SHP77 (cell line): ENCODE data around the gene LEMD3.
A peak's percentile ranks its signal among the peaks of the same experiment; 100 is the strongest.

Experiments used
- DNase-seq, 2 experiments: peaks; one replicate each; lab custom pipeline; 2025; lab: John Stamatoyannopoulos, UW

The LEMD3 gene

DNA sequence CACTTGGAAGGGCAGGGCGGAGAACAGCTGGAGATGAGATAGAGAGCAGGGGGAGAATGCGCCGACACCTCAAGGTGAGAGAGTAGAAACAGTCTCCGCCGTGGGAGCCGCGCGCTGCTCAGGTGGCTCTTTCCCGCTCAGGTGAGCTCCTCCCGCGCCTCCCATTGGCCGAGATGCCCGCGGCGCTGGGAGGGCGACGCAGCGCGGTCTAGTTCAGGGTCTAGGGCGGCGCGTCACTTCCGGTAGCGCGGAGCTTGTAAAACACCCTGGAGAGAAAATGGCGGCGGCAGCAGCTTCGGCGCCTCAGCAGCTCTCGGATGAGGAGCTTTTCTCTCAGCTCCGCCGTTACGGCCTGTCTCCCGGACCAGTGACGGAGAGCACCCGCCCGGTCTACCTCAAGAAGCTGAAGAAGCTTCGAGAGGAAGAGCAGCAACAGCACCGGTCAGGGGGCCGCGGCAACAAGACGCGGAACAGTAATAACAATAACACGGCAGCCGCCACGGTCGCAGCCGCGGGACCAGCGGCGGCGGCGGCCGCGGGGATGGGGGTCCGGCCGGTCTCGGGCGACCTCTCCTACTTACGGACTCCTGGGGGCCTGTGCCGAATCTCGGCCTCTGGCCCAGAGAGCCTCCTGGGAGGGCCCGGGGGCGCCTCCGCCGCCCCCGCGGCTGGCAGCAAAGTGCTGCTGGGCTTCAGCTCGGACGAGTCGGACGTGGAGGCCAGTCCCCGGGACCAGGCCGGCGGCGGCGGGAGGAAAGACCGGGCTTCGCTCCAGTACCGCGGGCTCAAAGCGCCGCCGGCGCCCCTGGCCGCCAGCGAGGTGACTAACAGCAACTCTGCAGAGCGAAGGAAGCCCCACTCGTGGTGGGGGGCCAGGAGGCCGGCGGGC is at the start of gene LEMD3:
LEMD3 (plus strand) TSS at position 264 of the 889 bp plus-strand sequence; CDS start at position 278, 14 bp downstream.
- peak; percentile 85 to 98 for DNase-seq

DNA sequence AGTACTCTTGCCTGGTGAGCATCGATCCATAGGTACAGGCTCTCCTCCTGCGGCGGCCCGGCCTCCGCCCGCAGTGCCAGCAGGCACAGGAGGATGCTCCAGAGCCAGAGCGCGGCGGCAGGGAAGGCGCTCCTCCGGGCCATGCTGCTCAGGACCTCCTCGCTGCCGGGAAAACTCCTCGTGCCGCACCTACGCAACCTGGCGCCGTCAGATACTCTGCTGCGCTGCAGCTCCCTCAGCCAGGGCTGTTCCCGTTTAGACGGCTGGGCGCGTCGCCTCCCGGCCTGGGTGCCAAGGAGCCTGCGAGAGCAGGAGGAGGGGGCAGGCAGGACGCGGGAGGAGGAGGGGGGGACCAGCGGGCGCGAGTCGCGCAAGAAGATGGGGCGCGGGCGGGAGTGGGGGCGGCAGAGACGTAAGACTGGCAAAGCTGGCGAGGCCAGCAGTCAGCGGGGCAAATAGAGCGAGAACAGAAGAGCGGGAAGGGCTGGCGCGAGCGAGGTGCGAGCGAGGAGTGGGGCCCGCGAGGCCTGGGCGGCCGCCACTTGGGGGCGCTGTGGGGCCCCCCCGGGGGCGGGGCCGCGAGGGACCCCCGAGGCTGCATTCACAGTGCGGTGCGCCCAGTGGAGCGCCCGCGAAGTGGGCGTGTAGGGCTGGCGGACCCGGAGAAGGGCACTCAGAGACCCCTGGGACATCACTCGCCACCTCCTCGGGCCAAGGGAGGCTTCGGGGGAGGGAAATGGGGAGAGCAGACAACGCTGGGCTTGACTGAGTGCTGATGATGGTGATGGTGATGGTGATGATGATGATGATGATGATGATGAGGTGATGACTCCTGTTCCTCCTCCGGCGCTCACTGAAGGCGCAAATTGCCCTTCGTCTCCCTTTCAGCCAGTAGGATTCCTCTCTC is 48.1 kb upstream of the LEMD3 start, which contains the start of gene WIF1:
WIF1 (minus strand) TSS at position 257 of the 907 bp plus-strand sequence; CDS start at position 143, 114 bp downstream.
- DNase-seq = no peak

DNA sequence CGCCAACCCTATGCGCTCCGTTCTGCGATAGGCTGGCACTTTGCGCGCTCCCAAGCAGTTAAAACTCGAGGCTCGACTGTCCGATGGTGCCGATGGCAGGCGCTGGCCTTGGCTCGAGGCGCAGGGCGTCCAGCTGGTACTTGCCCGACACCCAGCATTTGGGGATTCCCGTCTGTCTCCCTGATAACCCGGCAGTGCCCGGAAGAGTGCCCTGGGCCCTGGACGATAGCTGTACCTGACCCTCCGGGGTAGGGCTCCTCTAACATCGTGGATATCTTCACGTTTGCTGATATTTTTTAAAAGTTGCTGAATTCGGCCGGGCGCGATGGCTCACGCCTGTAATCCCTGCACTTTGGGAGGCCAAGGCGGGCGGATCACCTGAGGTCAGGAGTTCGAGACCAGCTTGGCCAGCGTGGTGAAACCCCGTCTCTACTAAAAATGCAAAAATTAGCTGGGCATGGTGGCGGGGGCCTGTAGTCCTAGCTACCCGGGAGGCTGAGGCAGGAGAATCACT is 47.4 kb upstream of the LEMD3 start:
- DNase-seq = no peak

DNA sequence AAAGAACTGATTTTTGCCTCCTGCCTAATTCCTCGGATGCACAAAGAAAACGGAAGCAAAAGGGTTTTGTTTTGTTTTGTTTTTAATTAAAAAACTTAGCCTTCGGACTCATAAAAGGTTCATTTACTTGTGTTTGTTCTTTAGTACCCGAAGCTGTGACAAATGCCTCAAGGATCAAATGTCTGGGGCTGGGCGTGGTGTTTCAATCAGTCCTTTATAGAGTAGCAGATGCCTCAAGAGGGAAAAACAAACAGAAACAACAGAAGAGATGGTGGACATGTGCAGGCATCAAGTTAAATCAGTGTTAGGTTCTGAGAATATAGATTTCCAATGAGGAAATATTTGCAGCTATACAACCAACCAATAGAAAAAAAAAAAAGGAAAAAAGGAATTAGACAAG is 46.7 kb upstream of the LEMD3 start:
- DNase-seq = no peak

DNA sequence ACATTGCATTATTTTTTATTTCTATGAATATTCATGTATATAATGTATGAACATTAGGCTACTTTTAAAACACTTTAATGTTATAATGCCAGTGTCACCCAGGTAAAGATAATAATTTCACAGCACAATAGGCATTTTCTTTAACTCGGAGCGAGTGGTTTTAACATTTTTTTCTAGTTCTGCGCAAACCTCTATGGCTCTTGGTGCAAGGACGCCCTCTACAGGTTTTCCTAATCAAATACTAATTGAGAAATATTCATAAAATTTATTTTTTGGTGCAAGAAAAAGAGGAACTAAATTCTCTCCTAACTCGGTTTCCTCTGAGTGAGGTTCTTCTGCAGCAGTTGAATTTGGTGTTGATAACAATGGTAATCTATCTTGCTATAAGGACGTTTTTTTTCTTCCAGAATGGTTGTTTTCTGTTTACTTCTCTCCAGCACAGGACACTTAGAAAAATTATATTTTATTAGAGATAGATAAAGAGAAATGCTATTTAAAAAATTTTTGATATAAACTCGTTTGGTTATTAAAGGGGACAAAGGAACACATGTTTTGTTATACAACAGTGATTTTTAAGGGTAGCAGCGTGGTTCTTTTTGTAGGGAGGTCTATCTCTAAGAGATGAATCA is 45.8 kb upstream of the LEMD3 start:
- DNase-seq = peak; percentile 11 to 13

- no peak for DNase-seq
Observed at GRCh38 chr12:65125247-65125646, 44.1 kb upstream of the LEMD3 start.

- DNase-seq = no peak
Observed at GRCh38 chr12:65125975-65126374, 43.4 kb upstream of the LEMD3 start.

DNA sequence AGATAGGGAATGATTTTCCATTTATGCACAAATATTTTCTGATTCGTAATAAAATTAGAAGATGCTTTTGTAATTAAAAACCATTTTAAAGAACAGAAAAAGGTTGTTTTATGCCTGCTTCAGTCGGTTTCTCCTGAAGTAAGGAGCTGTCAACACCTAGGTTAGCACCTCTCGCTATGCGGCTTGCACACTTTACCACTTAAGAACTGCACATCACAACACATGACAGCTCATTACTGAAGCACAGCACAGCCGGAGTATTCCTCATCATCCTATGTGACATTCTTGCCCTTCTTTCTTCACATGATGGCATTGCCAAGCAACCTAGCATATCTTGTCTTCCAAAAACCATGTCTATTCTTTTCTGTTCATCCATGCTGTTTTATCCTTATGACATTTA is 42.9 kb upstream of the LEMD3 start:
- DNase-seq = no peak

DNA sequence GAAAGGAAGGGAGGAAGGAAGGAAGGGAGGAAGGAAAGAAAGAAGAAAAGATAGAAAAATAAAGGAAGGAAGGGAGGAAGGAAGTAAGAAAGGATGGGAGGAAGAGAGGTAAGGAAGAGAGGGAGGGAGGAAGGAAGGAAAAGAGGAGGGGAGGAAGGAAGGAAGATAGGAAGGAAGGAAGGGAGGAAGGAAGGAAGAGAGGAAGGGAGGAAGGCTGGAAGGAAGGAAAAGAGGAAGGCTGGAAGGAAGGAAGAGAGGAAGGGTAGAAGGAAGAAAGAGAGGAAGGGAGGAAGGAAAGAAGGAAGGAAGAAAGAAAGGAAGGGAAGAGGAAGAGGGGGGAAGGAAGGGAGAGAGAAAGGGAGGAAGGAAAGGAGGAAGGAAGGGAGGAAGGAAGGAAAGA is 35.5 kb upstream of the LEMD3 start:
- no peak for DNase-seq

DNA sequence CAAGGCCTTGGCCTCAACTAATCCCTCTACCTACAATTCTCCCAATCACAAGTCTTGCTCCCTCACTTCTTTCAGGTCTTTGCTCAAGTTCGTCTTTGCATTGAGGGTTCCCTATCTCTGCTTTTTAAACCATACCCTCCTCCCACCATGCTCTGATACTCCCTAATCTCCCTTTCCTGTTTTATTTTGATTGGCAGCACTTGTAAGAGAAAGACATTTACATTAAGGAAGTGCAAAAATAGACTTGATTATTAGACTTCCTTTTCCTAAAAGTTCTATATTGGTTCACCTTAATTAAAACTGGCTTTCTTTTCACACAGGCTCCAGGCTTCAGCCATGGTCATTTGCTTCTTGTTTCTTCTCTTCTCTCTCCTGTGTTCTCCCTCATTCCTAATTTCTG is 30.0 kb upstream of the LEMD3 start:
- DNase-seq = no peak

DNA sequence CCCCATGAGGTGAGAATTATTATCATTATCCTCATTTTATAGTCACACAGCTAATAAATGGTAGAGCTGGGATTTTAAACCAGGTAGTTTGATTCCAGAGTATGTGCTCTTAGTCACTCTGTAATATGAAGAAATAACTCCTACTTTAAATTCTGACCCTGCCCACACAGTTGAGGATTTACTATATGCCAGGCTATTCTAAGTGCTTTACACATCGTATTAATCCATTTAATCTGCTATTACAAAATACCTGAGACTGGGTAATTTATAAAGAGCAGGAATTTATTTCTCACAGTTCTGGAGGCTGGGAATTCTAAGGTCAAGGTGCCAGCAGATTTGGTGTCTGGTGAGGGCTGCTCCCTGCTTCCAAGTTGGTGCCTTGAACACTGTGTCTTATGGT is 28.6 kb upstream of the LEMD3 start:
- DNase-seq = no peak

DNA sequence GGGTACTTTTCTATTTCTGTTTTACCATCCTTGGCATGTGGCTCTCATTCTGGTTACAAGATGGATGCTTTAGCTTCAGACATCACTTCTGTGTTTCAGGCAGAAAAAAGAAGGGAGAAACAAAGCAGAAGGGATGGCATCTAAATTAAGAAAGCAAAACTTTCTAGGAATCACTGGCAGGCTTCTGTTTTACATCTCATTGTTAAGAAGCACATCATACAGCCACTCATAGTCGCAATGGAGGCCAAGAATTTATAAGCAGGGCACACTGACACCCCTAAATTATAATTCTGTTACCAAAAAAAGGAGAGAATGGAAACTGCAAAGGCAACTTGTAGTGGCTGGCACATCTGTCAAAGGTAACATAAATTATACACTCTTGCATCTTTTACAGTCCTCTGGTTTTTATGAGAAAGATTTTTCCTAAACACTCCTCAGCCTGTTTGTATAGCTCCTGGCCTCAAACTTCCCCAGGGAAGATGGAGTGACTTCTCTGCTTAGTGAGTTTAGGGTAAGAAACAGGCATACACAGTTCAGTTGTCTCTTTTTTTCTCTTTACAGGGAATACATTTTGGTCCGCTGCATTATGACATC is 22.0 kb upstream of the LEMD3 start:
- no peak for DNase-seq

DNA sequence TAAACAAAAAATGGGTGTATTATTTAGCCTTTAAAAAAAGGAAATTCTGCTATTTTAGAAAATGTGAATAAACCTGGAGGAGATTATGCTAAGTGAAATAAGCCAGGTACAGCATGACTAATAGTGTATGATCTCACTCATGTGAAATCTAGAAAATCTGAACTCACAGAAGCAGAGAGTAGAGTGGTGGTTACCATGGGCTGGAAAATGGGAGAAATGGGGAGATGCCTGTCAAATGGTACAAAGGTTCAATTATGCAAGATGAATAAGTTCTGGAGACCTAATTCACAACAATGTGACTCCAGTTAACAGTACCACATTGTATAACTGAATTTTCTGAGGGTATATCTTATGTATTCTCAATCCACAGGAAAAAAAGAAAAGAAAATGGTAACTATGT is 17.4 kb upstream of the LEMD3 start:
- DNase-seq = no peak

- no peak for DNase-seq
Observed at GRCh38 chr12:65152596-65152995, 16.8 kb upstream of the LEMD3 start.

DNA sequence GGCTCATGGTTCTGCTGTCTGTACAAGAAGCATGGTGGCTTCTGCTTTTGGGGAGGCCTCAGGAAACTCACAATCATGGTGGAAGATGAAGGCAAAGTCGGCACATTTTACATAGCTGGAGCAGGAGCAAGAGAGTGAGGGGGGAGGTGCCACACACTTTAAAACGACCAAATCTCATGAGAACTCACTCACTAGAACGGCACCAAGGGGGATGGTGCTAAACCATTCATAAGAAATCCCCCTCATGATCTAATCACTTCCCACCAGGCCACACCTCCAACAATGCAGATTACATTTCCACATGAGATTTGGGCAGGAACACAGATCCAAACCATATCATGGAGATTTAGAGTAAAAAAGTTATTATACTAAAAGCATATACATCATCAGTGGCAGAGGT is 13.6 kb upstream of the LEMD3 start:
- no peak for DNase-seq

DNA sequence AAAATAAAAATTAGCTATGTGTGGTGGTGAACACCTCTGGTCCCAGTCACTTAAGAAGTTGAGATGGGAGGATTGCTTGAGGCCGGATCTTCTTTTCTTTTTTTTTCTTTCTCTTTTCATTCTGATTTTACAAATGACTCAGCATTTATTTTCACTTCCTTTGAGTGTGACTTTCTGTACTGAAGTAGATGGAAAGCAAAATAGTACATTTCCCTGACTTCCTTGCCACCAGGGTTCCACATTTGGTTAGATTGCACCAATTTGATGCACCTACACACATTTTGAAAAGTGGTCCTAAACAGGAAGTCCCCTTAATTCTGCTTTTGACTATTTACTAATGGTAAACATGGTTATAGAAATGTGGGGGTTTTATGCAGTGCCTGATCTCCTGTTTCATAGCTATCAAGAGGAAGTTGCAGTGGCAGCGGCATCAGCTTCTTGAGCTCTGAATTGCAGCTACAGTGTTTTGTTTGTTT is 13.0 kb upstream of the LEMD3 start:
- no peak for DNase-seq

GRCh38 chr12:65157091-65157490 is 12.3 kb upstream of the LEMD3 start:
- no peak for DNase-seq

GRCh38 chr12:65162609-65163008 is 6.8 kb upstream of the LEMD3 start:
- DNase-seq = no peak

DNA sequence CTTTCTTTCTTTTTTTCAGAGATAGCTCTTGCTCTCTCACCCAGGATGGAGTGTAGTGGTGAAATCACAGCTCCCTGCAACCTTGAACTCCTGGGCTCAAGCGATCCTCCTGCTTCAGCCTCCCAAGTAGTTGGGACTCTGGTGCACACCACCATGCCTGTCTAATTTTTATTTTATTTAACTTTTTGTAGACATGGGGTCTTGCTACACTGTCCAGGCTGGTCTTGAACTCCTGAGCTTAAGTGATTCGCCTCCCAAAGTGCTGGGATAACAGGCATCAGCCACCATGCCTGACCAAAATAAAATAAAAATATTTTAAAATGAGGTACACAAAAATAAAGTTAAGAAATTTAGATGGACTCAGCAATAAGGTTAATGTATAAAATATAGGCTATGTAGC is 5.1 kb upstream of the LEMD3 start:
- no peak for DNase-seq

DNA sequence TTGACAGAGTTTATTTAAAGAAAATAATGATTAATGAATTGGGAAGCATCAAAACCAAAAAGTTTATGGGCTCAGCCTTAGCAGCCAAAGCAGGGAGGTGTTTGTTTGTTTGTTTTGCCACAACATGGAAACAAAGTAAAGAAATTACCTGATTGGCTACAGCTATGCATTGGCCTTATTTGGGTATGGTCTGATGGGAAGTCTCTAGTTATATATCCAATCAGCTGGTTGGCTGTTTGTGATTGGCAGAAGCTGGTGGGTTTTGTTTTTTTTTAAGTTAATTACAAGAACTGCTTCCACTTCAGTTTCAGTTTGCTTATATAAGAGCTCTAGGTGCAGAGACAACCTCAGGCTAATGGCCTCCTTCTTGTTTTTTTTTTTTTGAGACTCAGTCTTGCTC is 4.6 kb upstream of the LEMD3 start:
- DNase-seq = no peak

- no peak for DNase-seq
Observed at GRCh38 chr12:65168681-65169319, 583 bp upstream of the LEMD3 start.
